ENCODE data around the gene ACACB. TPM values are rescaled to one million over a fixed set of nuclear protein-coding genes. Genes with fewer than 3 reads are reported as not detected.

Gene ACACB
- total and polyA plus RNA-seq, 2 experiments from 2014 or later, result 6.2 to 15.4 TPM

DNA sequence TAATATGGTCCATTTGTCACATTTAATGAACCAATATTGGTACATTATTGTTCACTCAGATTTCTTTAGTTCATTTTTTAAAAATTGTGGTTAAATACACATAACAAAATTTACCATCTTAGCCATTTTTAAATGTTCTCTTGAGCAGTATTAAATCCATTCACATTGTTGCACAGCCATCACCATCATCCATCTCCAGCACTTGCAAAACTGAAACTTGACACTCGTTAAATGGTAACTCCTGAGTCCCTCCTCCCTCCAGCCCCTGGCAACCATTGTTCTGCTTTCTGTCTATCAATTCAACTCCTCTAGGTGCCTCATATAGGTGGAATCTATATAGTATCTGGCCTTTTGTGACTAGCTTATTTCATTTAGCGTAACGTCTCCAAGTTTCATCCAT is 86.4 kb downstream of the ACACB start:
- no peak for TF ChIP-seq ZNF331 (CRISPR knock-in tag; IDR thresholded peaks at IDR 0.05; ENCODE audit: low read depth)
- no peak for TF ChIP-seq CREB1 (CRISPR knock-in tag; IDR thresholded peaks at IDR 0.05; ENCODE audit: low read depth)
- TF ChIP-seq NANOG (IDR thresholded peaks at IDR 0.05; ENCODE audit: borderline replicate concordance), result no peak
- TF ChIP-seq ZNF114 (CRISPR knock-in tag; IDR thresholded peaks at IDR 0.05), result no peak
- no peak for TF ChIP-seq POLR2AphosphoS5 (IDR thresholded peaks at IDR 0.05; ENCODE audit: low read depth)
- no peak for TF ChIP-seq EZH2phosphoT487 (IDR thresholded peaks at IDR 0.05; ENCODE audit: unreplicated experiment)
- no peak for TF ChIP-seq EZH2 (IDR thresholded peaks at IDR 0.05; ENCODE audit: low read depth, unreplicated experiment)
- TF ChIP-seq, protein P1, sequence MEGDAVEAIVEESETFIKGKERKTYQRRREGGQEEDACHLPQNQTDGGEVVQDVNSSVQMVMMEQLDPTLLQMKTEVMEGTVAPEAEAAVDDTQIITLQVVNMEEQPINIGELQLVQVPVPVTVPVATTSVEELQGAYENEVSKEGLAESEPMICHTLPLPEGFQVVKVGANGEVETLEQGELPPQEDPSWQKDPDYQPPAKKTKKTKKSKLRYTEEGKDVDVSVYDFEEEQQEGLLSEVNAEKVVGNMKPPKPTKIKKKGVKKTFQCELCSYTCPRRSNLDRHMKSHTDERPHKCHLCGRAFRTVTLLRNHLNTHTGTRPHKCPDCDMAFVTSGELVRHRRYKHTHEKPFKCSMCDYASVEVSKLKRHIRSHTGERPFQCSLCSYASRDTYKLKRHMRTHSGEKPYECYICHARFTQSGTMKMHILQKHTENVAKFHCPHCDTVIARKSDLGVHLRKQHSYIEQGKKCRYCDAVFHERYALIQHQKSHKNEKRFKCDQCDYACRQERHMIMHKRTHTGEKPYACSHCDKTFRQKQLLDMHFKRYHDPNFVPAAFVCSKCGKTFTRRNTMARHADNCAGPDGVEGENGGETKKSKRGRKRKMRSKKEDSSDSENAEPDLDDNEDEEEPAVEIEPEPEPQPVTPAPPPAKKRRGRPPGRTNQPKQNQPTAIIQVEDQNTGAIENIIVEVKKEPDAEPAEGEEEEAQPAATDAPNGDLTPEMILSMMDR (conservative IDR thresholded peaks at IDR 0.05; ENCODE audit: low read depth in 2 of 2), result no peak
- no peak for TF ChIP-seq JUNB (IDR thresholded peaks at IDR 0.05; ENCODE audit: unreplicated experiment)
- TF ChIP-seq, protein P2, sequence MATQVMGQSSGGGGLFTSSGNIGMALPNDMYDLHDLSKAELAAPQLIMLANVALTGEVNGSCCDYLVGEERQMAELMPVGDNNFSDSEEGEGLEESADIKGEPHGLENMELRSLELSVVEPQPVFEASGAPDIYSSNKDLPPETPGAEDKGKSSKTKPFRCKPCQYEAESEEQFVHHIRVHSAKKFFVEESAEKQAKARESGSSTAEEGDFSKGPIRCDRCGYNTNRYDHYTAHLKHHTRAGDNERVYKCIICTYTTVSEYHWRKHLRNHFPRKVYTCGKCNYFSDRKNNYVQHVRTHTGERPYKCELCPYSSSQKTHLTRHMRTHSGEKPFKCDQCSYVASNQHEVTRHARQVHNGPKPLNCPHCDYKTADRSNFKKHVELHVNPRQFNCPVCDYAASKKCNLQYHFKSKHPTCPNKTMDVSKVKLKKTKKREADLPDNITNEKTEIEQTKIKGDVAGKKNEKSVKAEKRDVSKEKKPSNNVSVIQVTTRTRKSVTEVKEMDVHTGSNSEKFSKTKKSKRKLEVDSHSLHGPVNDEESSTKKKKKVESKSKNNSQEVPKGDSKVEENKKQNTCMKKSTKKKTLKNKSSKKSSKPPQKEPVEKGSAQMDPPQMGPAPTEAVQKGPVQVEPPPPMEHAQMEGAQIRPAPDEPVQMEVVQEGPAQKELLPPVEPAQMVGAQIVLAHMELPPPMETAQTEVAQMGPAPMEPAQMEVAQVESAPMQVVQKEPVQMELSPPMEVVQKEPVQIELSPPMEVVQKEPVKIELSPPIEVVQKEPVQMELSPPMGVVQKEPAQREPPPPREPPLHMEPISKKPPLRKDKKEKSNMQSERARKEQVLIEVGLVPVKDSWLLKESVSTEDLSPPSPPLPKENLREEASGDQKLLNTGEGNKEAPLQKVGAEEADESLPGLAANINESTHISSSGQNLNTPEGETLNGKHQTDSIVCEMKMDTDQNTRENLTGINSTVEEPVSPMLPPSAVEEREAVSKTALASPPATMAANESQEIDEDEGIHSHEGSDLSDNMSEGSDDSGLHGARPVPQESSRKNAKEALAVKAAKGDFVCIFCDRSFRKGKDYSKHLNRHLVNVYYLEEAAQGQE (IDR thresholded peaks at IDR 0.05; ENCODE audit: unreplicated experiment), result no peak
- TF ChIP-seq ZNF462 (CRISPR knock-in tag; IDR thresholded peaks at IDR 0.05), result no peak
- no peak for TF ChIP-seq ETS1 (IDR thresholded peaks at IDR 0.05)
- no peak for TF ChIP-seq STAT1 (IDR thresholded peaks at IDR 0.05; ENCODE audit: unreplicated experiment)
- H3K27ac ChIP-seq (ENCODE audit: low read depth), result no peak overlapping the region
- H3K4me2 ChIP-seq, result no peak overlapping the region
- Mint-ChIP-seq H3K27ac (no peak overlapping the region), H3K4me1 (no peaks in the 10 kb centered on the region), H3K9me3 (no peaks in the 10 kb centered on the region; the same call in 2 of the 3 replicates), H3K27me3 (ENCODE audit: insufficient read depth, low read depth, poor library complexity) (peaks cover 7% of the 10 kb centered on the region), H3K36me3 (ENCODE audit: low read depth) (peaks cover 28% of the 10 kb centered on the region; the same call in 2 of the 3 replicates), H3K4me3 (no peak overlapping the region)
- H3F3A ChIP-seq (replicated peaks; ENCODE audit: low read depth), result no peaks in the 10 kb centered on the region
- no peaks in the 10 kb centered on the region for H3K36me3 ChIP-seq (ENCODE audit: insufficient read depth)
- H3K9me2 ChIP-seq (ENCODE audit: insufficient read depth), result no peaks in the 10 kb centered on the region
- DNase-seq (ENCODE audit: low spot score), result no peak
- no peaks in the 10 kb centered on the region for H3K4me1 ChIP-seq (ENCODE audit: insufficient read depth)
- no peak for ATAC-seq
- H4K20me1 ChIP-seq (replicated peaks; ENCODE audit: insufficient read depth), result no peaks in the 10 kb centered on the region
- no peak overlapping the region for H2AFZ ChIP-seq
- no peaks in the 10 kb centered on the region for H3K27me3 ChIP-seq (ENCODE audit: insufficient read depth)
- H3K4me3 ChIP-seq, result no peak overlapping the region
- H3K79me2 ChIP-seq (replicated peaks; ENCODE audit: insufficient read depth), result no peaks in the 10 kb centered on the region

All from GM23338 (cell line).